ENCODE measurements around the gene ATF3. TPM values are rescaled to one million over a fixed set of nuclear protein-coding genes. Genes with fewer than 3 reads are reported as not detected.
A peak's percentile ranks its signal among the peaks of the same experiment; 100 is the strongest.

Gene ATF3
- polyA plus RNA-seq, 1 donor from 2014 or later, result 7.2 TPM

- Histone ChIP-seq H3K9me2 (ENCODE audit: insufficient read depth, low read length) (no peaks in the 10 kb centered on the region), H3K9me3 (ENCODE audit: low read length) (no peaks in the 10 kb centered on the region), H4K20me1 (ENCODE audit: insufficient read depth) (no peaks in the 10 kb centered on the region), H3K27me3 (ENCODE audit: insufficient read depth, low read depth, low read length) (no peaks in the 10 kb centered on the region), H3K4me3 (ENCODE audit: low read length) (no peak overlapping the region), H3K36me3 (ENCODE audit: insufficient read depth, low read length) (no peaks in the 10 kb centered on the region), H3K79me2 (replicated peaks; ENCODE audit: insufficient read depth, low read length) (no peaks in the 10 kb centered on the region), H3K4me2 (ENCODE audit: low read length) (no peak overlapping the region), H3K9ac (ENCODE audit: low read length) (no peak overlapping the region), H3K27ac (ENCODE audit: low read length) (no peak overlapping the region), H3F3A (ENCODE audit: insufficient read depth, low read length, poor library complexity, severe bottlenecking) (no peaks in the 10 kb centered on the region), H2AFZ (ENCODE audit: low read depth, low read length) (no peak overlapping the region)
- TF ChIP-seq REST (IDR thresholded peaks at IDR 0.05; ENCODE audit: borderline replicate concordance), result no peak
- TF ChIP-seq, protein P1, sequence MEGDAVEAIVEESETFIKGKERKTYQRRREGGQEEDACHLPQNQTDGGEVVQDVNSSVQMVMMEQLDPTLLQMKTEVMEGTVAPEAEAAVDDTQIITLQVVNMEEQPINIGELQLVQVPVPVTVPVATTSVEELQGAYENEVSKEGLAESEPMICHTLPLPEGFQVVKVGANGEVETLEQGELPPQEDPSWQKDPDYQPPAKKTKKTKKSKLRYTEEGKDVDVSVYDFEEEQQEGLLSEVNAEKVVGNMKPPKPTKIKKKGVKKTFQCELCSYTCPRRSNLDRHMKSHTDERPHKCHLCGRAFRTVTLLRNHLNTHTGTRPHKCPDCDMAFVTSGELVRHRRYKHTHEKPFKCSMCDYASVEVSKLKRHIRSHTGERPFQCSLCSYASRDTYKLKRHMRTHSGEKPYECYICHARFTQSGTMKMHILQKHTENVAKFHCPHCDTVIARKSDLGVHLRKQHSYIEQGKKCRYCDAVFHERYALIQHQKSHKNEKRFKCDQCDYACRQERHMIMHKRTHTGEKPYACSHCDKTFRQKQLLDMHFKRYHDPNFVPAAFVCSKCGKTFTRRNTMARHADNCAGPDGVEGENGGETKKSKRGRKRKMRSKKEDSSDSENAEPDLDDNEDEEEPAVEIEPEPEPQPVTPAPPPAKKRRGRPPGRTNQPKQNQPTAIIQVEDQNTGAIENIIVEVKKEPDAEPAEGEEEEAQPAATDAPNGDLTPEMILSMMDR (IDR thresholded peaks at IDR 0.05; ENCODE audit: poor library complexity, severe bottlenecking), result no peak
- TF ChIP-seq EP300 (conservative IDR thresholded peaks at IDR 0.05; ENCODE audit: poor library complexity, severe bottlenecking), result no peak
- TF ChIP-seq RAD21 (conservative IDR thresholded peaks at IDR 0.05), result peak; percentile 23
- no peak for TF ChIP-seq TAF1 (IDR thresholded peaks at IDR 0.05; ENCODE audit: low read depth)
- TF ChIP-seq POLR2AphosphoS5 (IDR thresholded peaks at IDR 0.05), result no peak
- no peak for TF ChIP-seq SMC3 (conservative IDR thresholded peaks at IDR 0.05; ENCODE audit: poor library complexity)
Observed at GRCh38 chr1:212629450-212630157, 21.0 kb downstream of the ATF3 start.

DNA sequence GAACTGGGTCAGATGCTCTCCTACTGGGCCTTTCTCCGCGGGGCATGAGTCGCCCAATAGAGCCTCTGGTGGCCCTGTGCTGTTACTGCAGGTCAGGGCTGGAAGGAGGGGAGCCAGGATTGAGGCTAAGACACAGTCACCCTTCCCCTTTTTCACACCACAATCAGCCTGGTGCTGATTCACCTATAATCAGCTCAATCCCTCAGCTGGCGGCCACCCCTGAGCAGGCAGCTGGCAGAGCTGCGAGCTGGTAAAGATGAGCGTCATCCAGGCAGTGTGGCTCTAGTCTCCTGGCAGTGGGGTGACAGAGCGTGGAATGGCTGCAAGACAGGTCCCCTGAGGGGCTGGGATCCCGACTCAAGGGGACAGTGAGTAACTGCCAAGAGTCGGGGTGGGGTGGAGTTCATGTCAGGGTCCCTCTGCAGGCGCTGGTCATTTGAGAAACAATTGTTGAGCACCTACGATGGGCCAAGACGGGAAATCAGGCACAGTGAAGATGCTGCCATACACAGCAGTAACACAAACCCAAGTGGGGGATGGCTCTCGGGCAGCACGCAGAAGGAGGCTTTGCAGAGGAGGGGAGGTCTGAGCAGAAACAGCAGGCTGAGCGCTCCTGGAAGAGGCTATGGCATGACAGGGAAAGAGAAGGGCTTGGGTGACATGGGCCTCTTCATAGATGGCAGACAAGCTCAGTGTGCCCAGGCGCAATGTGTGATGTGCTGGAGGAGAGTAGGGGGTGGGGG, 21.8 kb downstream of the ATF3 start:
- Histone ChIP-seq H3K36me3 (ENCODE audit: insufficient read depth, low read length) (no peaks in the 10 kb centered on the region), H3K27ac (ENCODE audit: low read length) (no peak overlapping the region), H3K4me2 (ENCODE audit: low read length) (no peak overlapping the region), H3K79me2 (replicated peaks; ENCODE audit: insufficient read depth, low read length) (no peaks in the 10 kb centered on the region), H3K9me2 (ENCODE audit: insufficient read depth, low read length) (no peaks in the 10 kb centered on the region), H3K9me3 (ENCODE audit: low read length) (no peaks in the 10 kb centered on the region), H3K27me3 (ENCODE audit: insufficient read depth, low read depth, low read length) (no peaks in the 10 kb centered on the region), H3K4me3 (ENCODE audit: low read length) (no peak overlapping the region), H3K9ac (ENCODE audit: low read length) (no peak overlapping the region), H4K20me1 (ENCODE audit: insufficient read depth) (no peaks in the 10 kb centered on the region), H2AFZ (ENCODE audit: low read depth, low read length) (no peak overlapping the region), H3F3A (ENCODE audit: insufficient read depth, low read length, poor library complexity, severe bottlenecking) (no peaks in the 10 kb centered on the region)
- no peak for TF ChIP-seq REST (IDR thresholded peaks at IDR 0.05; ENCODE audit: borderline replicate concordance)
- TF ChIP-seq, protein P1 (IDR thresholded peaks at IDR 0.05; ENCODE audit: poor library complexity, severe bottlenecking), result peak; percentile 60
